K562 (cell line): ENCODE data around the gene PPDPF. TPM values are rescaled to one million over a fixed set of nuclear protein-coding genes. Genes with fewer than 3 reads are reported as not detected.

Experiments used
- ATAC-seq: fragments of 200-7000 bp; cut with Tn5 transposase; 3 replicates; pipeline ENCODE4 v1.9.1; 2020; ENCODE audit warnings: moderate library complexity
- BruUV-seq: library from RNA; stranded (reverse); fragments of 400-500 nt; replicated peaks from 2 replicates; lab custom pipeline; 2021; lab: Mats Ljungman, UMichigan
- CTCF ChIA-PET: fragments of 300-600 bp; formaldehyde crosslinking; extraction: SDS; loops from one replicate; lab custom pipeline; 2021; ENCODE audit warnings: low intra/inter-chr PET ratio; lab: Yijun Ruan, JAX
- POLR2A ChIA-PET: fragments of 300-600, 350-650 bp; sonication (Branson Sonifier 250); formaldehyde crosslinking; extraction: SDS; loops from one replicate; lab custom pipeline; 2021; ENCODE audit warnings: antibody characterized with exemption, inconsistent platforms; lab: Yijun Ruan, JAX
- DNase-seq, 4 experiments: peaks; one replicate each; pipeline versions ENCODE4 v3.0.0 to v3.0.0-alpha.2; 2011 to 2018; ENCODE audit warnings: low spot score in 3 of 4, mixed read lengths in 3 of 4; ENCODE audit errors: extremely low read depth in 1 of 4
- FAIRE-seq: peaks from 2 replicates; lab custom pipeline; 2011; peaks lifted over from hg19 to GRCh38; lab: Jason Lieb, UNC
- H2AFZ ChIP-seq: 2 replicates; pipeline ENCODE4 v1.6.0; 2011; ENCODE audit warnings: low read depth, low read length, control low read depth, inconsistent platforms
- H3K27ac ChIP-seq: fragments of 200-600 bp; 3 replicates; pipeline ENCODE4 v1.8.0; 2011; ENCODE audit warnings: low read depth, mild to moderate bottlenecking, control low read depth, inconsistent platforms, low read length, moderate library complexity, mixed read lengths; ENCODE audit errors: extremely low read depth
- H3K27me3 ChIP-seq, 2 experiments: fragments of 300-600 bp in 1 of 2; 2 replicates in 1 of 2; 3 replicates in 1 of 2; pipeline versions ENCODE4 v1.6.0 to v1.8.0; 2011; ENCODE audit warnings: inconsistent platforms in 2 of 2, low read length in 2 of 2, mild to moderate bottlenecking in 1 of 2, mixed read lengths in 1 of 2, moderate library complexity in 1 of 2; ENCODE audit not compliant: control insufficient read depth in 2 of 2, insufficient read depth in 2 of 2
- H3K36me3 ChIP-seq: fragments of 300-600 bp; 3 replicates; pipeline ENCODE4 v1.8.0; 2011; ENCODE audit warnings: mild to moderate bottlenecking, low read length, inconsistent platforms; ENCODE audit not compliant: control insufficient read depth, insufficient read depth
- H3K4me1 ChIP-seq, 2 experiments: fragments of 200-600 bp in 1 of 2; replicated peaks in 1 of 2; 2 replicates in 1 of 2; 3 replicates in 1 of 2; pipeline versions ENCODE4 v1.5.1 to v1.8.0; 2011; ENCODE audit warnings: inconsistent platforms in 2 of 2, low read length in 2 of 2, mild to moderate bottlenecking in 1 of 2, mixed read lengths in 1 of 2, moderate library complexity in 1 of 2; ENCODE audit not compliant: control insufficient read depth in 2 of 2, insufficient read depth in 2 of 2
- H3K4me2 ChIP-seq: 2 replicates; pipeline ENCODE4 v1.6.1; 2011; ENCODE audit warnings: low read length, control low read depth, inconsistent platforms, mixed read lengths; ENCODE audit not compliant: insufficient read depth
- H3K4me3 ChIP-seq: fragments of 200-600 bp; sonication (generic), shearing (Covaris generic); 2 replicates; pipeline ENCODE4 v1.5.1; 2016; ENCODE audit warnings: control low read depth, inconsistent platforms
- H3K79me2 ChIP-seq: fragments of 200-600 bp; 3 replicates; pipeline ENCODE4 v1.8.0; 2011; ENCODE audit warnings: low read length, inconsistent platforms; ENCODE audit not compliant: control insufficient read depth, insufficient read depth
- H3K9ac ChIP-seq, 2 experiments: 2 replicates each; pipeline versions ENCODE4 v1.6.0 to v1.6.1; 2011; ENCODE audit warnings: low read depth in 2 of 2, low read length in 2 of 2, control low read depth in 1 of 2, inconsistent platforms in 1 of 2, mild to moderate bottlenecking in 1 of 2, mixed read lengths in 1 of 2; ENCODE audit not compliant: insufficient read depth in 1 of 2
- H3K9me1 ChIP-seq: one replicate; pipeline ENCODE4 v1.6.0; 2011; ENCODE audit warnings: inconsistent platforms, mild to moderate bottlenecking, low read length, moderate library complexity; ENCODE audit not compliant: control insufficient read depth, insufficient read depth
- H3K9me3 ChIP-seq: replicated peaks from 2 replicates; pipeline ENCODE4 v1.5.1; 2011; ENCODE audit warnings: low read depth, low read length, inconsistent platforms; ENCODE audit not compliant: control insufficient read depth, insufficient read depth
- H4K20me1 ChIP-seq: replicated peaks from 2 replicates; pipeline ENCODE4 v1.6.1; 2011; ENCODE audit warnings: low read length, inconsistent platforms, mixed read lengths; ENCODE audit not compliant: control insufficient read depth, insufficient read depth
- BRD4 ChIP-seq: fragments of 200-600 bp; sonication (generic); IDR thresholded peaks from 2 replicates; pipeline ENCODE4 v1.6.1; 2017; ENCODE audit warnings: inconsistent platforms
- CHD2 ChIP-seq: IDR thresholded peaks from 2 replicates; pipeline ENCODE4 v1.6.1; 2011; ENCODE audit warnings: low read depth, low read length
- GABPA ChIP-seq: fragments of 200-800 bp; sonication (Bioruptor generic); conservative IDR thresholded peaks from 2 replicates; pipeline ENCODE4 v1.6.1; 2016; ENCODE audit warnings: low read depth, missing genetic modification characterization, missing compliant biosample characterization
- GATAD2B ChIP-seq: fragments of 450-650 bp; IDR thresholded peaks from 2 replicates; pipeline ENCODE4 v1.6.1; 2017; ENCODE audit warnings: mild to moderate bottlenecking, borderline replicate concordance
- MCM2 ChIP-seq: fragments of 450-650 bp; IDR thresholded peaks from 2 replicates; pipeline ENCODE4 v1.6.1; 2017; ENCODE audit warnings: low read depth, mild to moderate bottlenecking
- MTF1 ChIP-seq: fragments of 250-450 bp; sonication (Bioruptor Pico); IDR thresholded peaks from 2 replicates; pipeline ENCODE4 v1.9.0; 2021; ENCODE audit warnings: moderate library complexity, mild to moderate bottlenecking, inconsistent platforms, borderline replicate concordance
- PCBP1 ChIP-seq: fragments of 200-400 bp; formaldehyde crosslinking; IDR thresholded peaks from 2 replicates; pipeline ENCODE4 v1.6.1; 2018; ENCODE audit warnings: mild to moderate bottlenecking, low read depth, low read length; ENCODE audit not compliant: poor library complexity, severe bottlenecking
- PHF20 ChIP-seq: fragments of 450-650 bp; IDR thresholded peaks from 2 replicates; pipeline ENCODE4 v1.6.1; 2018; ENCODE audit not compliant: partially characterized antibody
- WGBS: fragments of 100-300 bp; shearing (Covaris generic); methylation state at CpG from one replicate; pipeline ENCODE4 v1.1.6; 2016; ENCODE audit warnings: low coverage, mixed read lengths; ENCODE audit not compliant: insufficient coverage; ENCODE audit errors: missing lambda C conversion rate; 5-methylcytosine and 5-hydroxymethylcytosine counted together
- in situ Hi-C: fragments of 300-500 bp; cut with MboI; formaldehyde crosslinking; loops from 4 replicates; pipeline ENCODE4 v1.15.0; 2018; ENCODE audit warnings: inconsistent platforms, mixed read lengths
- intact Hi-C: fragments of 100-400 bp; cut with micrococcal nuclease; formaldehyde crosslinking; loops from 2 replicates; pipeline ENCODE4 v1.14.2; 2022
- polyA plus RNA-seq, 8 experiments: library from polyadenylated mRNA; depleted of rRNA in 4 of 8; stranded (reverse) in 5 of 8; unstranded in 3 of 8; fragments of >200 nt; fragmentation: Nextera tagmentation in 2 of 8; fragmentation: Illumina TruSeq in 1 of 8; extraction: Ambion mirVana in 2 of 8; extraction: Trizol in 1 of 8; gene quantifications; 2 replicates each; pipeline versions ENCODE4 v1.2.1 to v1.2.3, GENCODE V29; 2011 to 2014; ENCODE audit warnings: inconsistent platforms in 1 of 8, missing spikeins in 1 of 8
- total RNA-seq, 7 experiments: library from RNA; depleted of rRNA in 6 of 7; stranded (reverse); fragments of >200 nt in 6 of 7; fragmentation: Illumina TruSeq in 2 of 7; extraction: Trizol in 2 of 7; gene quantifications; 2 replicates each; pipeline versions ENCODE4 v1.2.1 to v1.2.3, GENCODE V29; 2011 to 2021; ENCODE audit warnings: low replicate concordance in 1 of 7
- TF ChIP-seq, protein P1 (sequence below), 3 experiments: fragments of 200-800 bp in 1 of 3; fragments of 250-450 bp in 1 of 3; fragments of 450-650 bp in 1 of 3; sonication (Bioruptor Pico) in 1 of 3; sonication (Bioruptor generic) in 1 of 3; formaldehyde crosslinking in 1 of 3; IDR thresholded peaks; 2 replicates each; pipeline versions ENCODE4 v1.6.1 to v1.8.0; 2016 to 2022; ENCODE audit warnings: mild to moderate bottlenecking in 2 of 3, missing genetic modification characterization in 2 of 3, missing compliant biosample characterization in 1 of 3, moderate library complexity in 1 of 3
- TF ChIP-seq, protein P2 (sequence below): IDR thresholded peaks from 2 replicates; pipeline ENCODE4 v1.6.1; 2011; ENCODE audit warnings: borderline replicate concordance, low read depth, mild to moderate bottlenecking, moderate library complexity, low read length; ENCODE audit not compliant: insufficient read depth, poor library complexity, severe bottlenecking
- TF ChIP-seq, protein P3 (sequence below): fragments of 450-650 bp; conservative IDR thresholded peaks from 2 replicates; pipeline ENCODE4 v1.6.1; 2016; ENCODE audit warnings: missing genetic modification characterization, low read depth, mild to moderate bottlenecking, control low read depth, missing compliant biosample characterization

The PPDPF gene
- total and polyA plus RNA-seq, 9 of the 15 experiments (the other 6 are each of a cell fraction or from before 2014, with no cell fraction given) = 0.77 to 233 (median 10.5) TPM

DNA sequence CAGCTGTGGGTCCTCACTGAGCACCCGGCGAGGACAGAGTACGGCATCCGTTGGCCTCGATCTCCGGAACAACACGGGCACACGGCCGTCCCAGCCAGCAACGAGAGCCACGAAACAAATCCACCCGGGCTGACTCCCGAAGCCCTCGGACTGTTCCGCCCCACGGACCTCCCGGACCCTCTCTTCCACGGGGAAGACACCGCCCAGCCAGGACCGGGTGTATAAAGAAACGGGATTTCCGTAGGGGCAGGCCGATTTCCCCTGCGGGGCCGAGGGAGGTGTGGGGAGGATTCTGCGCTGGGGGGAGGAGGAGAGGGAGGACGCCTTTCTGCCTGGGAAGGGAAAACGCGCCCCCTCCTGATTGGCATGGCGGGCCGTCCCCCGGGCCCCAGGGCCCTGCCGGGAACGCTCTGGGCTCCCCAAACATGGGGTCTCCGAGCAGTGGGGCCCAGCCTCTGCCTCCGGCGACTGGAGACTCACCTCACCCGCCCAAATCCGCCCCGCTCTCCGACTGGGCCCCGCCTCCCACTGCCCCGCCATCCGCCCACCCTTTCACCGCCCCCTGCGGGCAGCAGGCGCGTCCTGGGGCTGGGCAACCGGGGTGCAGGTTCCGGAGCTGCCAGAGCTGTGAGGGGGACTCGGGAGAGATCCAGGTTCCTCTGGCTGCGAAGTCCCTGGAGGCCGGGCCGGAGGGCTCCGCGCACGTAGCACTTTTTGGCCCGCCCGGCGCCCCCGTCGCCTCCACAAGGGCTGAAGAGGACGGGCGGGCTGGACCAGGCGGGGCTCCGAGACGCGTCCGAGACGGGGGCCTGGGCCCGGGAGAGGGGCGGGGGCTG is 679 bp upstream of the PPDPF start:
- Histone ChIP-seq H3K36me3 (peaks cover 23% of the 10 kb centered on the region; the same call in 2 of the 3 replicates), H3K27ac (peak overlapping the region; percentile 96; the same call in 1 of the 3 replicates), H2AFZ (peak overlapping the region; percentile 74), H3K27me3 (peaks cover 29 to 39% of the 10 kb centered on the region in 2 experiments), H3K4me3 (peak overlapping the region; percentile 85), H3K4me2 (peak overlapping the region; percentile 66), H3K9me1 (no peaks in the 10 kb centered on the region), H3K9me3 (peaks cover 7% of the 10 kb centered on the region), H3K4me1 (peaks cover 10 to 57% of the 10 kb centered on the region in 2 experiments), H3K79me2 (peaks cover 14% of the 10 kb centered on the region), H4K20me1 (no peaks in the 10 kb centered on the region), H3K9ac (peak overlapping the region; percentile 53 to 98; a peak in 3 of 4 replicates)
- intact Hi-C loops (no loop called here), in situ Hi-C loops (no loop called here)
- ChIA-PET POLR2A (interaction anchor here (0.6 to 1.5 kb wide), 11 partner anchors 10 to 179 kb away, joined by 3 to 19 read pairs (median 4); no protein-coding TSS in a partner anchor), CTCF (interaction anchor here (1.0 kb wide), 1 partner anchor 24 kb away, joined by 5 read pairs; no protein-coding TSS in a partner anchor)
- 9% methylated on average over 33 of the region's 72 CpGs for WGBS
- ATAC-seq = peak; percentile 59
- BruUV-seq = TSS peak; percentile 70
- peak; percentile 66 to 75 (median 72) for DNase-seq
- no peak for FAIRE-seq
- TF ChIP-seq, protein P1, sequence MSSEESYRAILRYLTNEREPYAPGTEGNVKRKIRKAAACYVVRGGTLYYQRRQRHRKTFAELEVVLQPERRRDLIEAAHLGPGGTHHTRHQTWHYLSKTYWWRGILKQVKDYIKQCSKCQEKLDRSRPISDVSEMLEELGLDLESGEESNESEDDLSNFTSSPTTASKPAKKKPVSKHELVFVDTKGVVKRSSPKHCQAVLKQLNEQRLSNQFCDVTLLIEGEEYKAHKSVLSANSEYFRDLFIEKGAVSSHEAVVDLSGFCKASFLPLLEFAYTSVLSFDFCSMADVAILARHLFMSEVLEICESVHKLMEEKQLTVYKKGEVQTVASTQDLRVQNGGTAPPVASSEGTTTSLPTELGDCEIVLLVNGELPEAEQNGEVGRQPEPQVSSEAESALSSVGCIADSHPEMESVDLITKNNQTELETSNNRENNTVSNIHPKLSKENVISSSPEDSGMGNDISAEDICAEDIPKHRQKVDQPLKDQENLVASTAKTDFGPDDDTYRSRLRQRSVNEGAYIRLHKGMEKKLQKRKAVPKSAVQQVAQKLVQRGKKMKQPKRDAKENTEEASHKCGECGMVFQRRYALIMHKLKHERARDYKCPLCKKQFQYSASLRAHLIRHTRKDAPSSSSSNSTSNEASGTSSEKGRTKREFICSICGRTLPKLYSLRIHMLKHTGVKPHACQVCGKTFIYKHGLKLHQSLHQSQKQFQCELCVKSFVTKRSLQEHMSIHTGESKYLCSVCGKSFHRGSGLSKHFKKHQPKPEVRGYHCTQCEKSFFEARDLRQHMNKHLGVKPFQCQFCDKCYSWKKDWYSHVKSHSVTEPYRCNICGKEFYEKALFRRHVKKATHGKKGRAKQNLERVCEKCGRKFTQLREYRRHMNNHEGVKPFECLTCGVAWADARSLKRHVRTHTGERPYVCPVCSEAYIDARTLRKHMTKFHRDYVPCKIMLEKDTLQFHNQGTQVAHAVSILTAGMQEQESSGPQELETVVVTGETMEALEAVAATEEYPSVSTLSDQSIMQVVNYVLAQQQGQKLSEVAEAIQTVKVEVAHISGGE (CRISPR knock-in tag; IDR thresholded peaks at IDR 0.05) = peak in 1 of 3 experiments; percentile 44; a peak in 1 of 6 replicates
- no peak for TF ChIP-seq PCBP1
- no peak for TF ChIP-seq GATAD2B
- no peak for TF ChIP-seq MTF1
- TF ChIP-seq, protein P2, sequence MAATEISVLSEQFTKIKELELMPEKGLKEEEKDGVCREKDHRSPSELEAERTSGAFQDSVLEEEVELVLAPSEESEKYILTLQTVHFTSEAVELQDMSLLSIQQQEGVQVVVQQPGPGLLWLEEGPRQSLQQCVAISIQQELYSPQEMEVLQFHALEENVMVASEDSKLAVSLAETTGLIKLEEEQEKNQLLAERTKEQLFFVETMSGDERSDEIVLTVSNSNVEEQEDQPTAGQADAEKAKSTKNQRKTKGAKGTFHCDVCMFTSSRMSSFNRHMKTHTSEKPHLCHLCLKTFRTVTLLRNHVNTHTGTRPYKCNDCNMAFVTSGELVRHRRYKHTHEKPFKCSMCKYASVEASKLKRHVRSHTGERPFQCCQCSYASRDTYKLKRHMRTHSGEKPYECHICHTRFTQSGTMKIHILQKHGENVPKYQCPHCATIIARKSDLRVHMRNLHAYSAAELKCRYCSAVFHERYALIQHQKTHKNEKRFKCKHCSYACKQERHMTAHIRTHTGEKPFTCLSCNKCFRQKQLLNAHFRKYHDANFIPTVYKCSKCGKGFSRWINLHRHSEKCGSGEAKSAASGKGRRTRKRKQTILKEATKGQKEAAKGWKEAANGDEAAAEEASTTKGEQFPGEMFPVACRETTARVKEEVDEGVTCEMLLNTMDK = peak; percentile 34
- no peak for TF ChIP-seq PHF20
- peak; percentile 53; the same call in 1 of the 2 replicates for TF ChIP-seq MCM2
- TF ChIP-seq GABPA = 0 out of 2 replicates have a peak, but pooled peaks have one; percentile 27
- TF ChIP-seq, protein P3, sequence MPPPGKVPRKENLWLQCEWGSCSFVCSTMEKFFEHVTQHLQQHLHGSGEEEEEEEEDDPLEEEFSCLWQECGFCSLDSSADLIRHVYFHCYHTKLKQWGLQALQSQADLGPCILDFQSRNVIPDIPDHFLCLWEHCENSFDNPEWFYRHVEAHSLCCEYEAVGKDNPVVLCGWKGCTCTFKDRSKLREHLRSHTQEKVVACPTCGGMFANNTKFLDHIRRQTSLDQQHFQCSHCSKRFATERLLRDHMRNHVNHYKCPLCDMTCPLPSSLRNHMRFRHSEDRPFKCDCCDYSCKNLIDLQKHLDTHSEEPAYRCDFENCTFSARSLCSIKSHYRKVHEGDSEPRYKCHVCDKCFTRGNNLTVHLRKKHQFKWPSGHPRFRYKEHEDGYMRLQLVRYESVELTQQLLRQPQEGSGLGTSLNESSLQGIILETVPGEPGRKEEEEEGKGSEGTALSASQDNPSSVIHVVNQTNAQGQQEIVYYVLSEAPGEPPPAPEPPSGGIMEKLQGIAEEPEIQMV (tag) = no peak
- no peak for TF ChIP-seq BRD4
- no peak for TF ChIP-seq CHD2
